HG02623 (cell line): ENCODE data around the gene IFT57.

ENCODE experiments used
- ATAC-seq: cut with Tn5 transposase; IDR thresholded peaks from one replicate; pipeline ENCODE4 v1.9.1; 2021; ENCODE audit warnings: moderate library complexity; ENCODE audit not compliant: unreplicated experiment

Gene IFT57

DNA sequence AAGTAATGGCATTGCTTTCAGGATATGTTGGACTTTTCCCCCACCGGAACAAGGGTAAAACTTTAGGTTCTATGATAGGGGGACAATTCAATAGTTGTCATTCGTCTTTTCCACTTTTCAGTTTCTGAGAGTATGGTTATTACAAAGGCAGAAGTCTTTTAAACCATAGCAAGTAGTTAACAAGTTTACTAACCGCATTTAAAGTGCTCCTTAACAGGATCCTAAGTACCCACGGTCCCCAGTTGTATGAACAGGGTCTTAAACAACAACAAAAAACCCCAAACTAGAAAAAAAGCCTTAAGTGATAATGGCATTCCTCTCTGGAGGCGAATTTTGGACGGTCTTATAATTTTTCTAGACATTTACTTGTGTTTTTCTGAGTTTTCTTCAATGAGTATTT, 831 bp downstream of the IFT57 start:
- no peak for ATAC-seq

DNA sequence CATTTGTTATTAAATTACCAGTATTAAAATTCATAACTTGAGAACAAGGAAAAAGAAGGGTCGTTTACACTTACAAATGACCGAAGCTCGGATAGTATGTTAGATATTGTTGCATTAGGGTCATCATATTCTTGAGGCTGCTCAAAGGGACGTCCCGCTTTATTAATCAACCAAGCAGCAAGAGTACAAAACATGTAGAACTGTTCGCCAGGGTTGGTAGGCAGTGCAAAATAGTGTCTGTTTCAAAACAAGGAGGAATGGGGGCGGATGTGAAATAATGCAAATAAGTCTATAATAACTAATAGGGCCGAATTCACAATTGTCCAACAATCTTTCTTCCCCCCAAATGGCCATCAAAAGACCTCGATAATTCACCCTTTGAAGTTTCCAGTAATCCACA, 2.9 kb downstream of the IFT57 start:
- no peak for ATAC-seq

GRCh38 chr3:108218811-108219210, 3.4 kb downstream of the IFT57 start:
- ATAC-seq = no peak

DNA sequence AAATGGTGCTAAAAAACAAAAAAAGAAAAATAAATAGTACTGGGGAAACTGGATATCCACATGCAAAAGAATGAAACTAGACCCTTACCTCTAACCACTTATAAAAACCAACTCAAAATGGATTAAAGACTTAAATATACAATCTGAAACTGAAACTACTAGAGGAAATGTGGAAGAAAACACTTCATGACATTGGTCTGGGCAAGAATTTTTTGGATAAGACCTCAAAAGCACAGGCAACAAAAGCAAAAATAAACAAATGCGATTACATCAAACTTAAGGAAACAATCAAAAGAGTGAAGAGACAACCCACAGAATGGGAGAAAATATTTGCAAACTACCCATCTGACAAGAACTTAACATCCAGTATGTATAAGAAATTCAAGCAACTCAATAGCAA, 6.4 kb downstream of the IFT57 start:
- no peak for ATAC-seq

DNA sequence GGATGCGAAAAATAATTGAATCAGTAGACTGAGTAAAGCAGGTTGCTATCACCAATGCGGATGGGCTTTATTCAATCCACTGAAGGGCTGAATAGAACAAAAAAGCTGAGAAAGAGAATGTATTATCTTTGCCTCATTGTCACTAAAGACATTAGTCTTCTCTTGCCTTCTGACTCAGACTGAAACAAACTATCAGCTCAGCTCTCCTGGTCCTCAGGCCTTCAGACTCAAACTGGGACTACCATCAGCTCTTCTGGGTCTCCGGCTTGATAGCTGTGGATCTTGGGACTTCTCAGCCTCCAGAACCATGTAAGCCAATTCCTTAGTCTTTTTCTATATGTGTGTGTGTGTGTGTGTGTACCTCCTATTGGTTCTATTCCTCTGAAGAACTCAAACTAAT, 12.6 kb downstream of the IFT57 start:
- ATAC-seq = peak; percentile 61

DNA sequence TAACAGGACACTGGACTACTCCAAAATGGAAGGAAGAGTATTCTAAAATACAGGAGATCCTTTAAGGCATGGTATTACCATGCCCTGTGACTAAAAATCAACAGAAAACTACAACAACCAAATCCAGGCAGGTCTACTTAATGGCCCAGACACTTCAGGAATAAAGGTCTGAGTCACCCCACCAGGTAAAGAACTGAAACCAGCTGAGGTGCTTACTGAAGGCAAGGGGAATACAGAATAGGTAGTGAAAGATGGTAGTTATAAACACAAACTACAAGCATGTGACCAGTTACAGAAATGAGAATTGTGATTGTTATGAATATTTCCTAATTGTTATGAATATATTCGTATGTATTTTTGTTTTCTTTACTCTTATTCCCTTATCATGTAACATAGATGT, 13.4 kb downstream of the IFT57 start:
- ATAC-seq = peak; percentile 87

DNA sequence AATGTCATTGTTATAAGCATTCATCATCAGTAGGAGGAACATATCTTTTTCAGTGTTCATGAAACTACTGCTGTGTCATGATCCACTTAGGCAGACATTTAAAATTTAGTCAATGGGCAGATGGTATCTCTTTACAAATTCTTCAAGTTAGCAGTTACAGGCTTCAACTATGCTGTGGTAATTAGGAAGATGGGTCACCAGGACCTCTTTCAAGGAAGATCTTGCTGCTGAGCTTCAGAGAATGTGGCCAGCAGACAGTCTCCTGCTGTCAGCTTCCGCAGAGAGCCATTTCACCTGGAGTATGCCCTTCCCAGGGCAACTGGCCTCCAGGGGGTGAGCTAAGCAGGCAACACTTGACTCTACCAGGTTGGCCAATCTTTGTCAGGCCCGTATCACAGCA, 19.4 kb downstream of the IFT57 start:
- ATAC-seq = no peak

DNA sequence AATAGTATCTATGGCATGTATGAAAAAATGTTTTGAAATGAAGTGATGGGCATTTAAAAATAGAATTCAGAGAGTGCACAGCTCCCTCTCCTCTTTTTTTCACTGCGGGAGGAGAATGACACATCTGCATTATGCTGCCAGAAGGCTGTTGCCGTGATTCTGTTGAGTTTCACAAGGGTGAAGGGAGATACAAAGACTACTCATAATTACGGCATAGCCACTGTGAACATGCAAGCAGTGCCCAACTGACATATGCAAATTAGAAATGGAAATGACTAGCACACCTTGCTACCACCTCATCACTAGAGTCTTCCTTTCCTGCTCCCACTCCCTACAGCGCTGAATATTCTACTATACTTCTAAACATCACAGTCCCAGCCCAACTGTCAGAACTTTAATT, 20.1 kb downstream of the IFT57 start:
- no peak for ATAC-seq

DNA sequence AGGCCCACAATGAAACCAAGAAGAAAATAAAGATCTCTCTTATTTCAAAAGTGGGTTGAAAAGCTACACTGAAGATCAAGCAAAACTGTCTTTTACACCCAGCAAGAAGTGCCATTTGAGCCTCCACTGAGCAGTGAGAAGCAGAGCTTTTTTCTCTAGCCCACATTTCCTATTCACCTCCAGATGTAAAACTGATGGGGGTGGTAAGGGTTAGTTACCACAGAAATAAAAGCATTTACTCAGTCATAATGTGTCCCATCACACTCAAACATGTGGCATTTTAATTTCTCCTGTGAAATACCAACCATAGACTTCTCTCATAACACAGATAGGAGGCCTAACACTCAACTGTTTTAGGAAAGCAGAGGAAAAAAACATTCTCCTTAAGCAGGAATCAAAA, 21.0 kb downstream of the IFT57 start:
- ATAC-seq = no peak

DNA sequence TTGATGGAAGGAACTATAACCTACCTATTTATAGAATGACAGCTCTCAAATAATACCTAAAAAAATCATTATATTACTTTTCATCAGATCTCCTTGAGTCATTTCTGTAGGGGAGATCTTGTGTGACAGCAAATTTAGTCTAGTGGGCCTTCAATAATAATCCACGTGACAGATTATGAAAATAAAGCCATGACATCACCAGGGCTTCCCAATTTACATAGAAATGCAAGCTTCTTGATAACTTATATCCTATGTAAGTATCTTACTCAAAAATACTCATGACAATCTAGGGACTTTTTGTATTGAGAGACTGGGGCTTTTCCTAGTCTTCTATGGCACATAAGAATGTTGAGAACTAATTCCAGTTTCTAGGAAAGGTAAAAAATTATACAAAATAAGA, 21.6 kb downstream of the IFT57 start:
- no peak for ATAC-seq

DNA sequence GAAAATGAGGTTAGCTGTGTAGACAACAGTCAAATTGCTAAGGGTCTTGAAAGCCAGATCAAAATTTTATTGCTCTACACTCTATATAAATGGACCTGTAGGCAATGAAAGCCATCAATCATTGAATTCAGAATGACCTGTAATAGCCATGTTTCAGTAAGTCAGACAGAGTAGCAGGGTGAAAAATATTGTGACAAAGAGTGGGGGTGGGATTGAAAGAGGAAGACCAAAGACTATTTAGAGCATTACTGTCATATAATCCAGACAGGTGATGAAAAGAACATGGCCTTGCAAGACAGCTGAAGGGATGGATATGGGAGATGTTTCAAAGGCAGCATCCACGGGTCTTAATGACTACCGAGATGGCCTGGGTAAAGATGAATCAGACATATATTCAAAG, 22.2 kb downstream of the IFT57 start:
- no peak for ATAC-seq

GRCh38 chr3:108191394-108191793, 30.8 kb downstream of the IFT57 start:
- ATAC-seq = no peak

DNA sequence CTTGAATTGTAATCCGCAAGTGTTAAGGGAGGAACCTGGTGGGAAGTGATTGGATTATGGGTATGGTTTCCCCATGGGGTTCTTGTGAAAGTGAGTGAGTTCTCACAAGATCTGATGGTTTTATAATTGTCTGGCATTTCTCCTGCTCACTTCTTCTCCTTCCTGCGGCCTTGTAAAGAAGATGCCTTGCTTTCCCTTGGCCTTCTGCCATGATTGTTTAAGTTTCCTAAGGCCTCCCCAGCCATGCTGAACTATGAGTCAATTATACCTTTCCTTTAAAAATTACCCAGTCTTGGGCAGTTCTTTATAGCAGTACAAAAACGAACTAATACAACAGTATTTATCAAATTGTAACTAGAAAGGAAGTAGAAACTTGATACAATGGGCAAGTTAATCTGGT, 31.9 kb downstream of the IFT57 start:
- no peak for ATAC-seq

GRCh38 chr3:108189440-108189839, 32.8 kb downstream of the IFT57 start:
- ATAC-seq = no peak

DNA sequence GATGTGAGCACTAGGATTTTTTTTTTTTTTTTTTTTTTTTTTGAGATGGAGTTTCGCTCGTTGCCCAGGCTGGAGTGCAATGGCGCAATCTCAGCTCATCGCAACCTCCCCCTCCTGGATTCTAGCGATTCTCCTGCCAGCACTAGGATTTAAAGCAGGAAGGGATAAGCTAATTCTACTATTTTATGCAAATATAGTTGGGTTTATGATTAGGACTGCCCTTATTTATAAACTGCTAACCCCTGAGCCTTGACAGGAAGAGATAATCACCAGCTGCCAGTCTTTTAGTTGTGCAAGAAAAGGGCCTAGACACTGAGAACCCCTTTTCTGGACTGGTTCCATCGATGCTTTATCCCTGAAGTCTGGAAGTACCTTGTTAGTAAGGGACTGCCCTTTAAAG, 36.7 kb downstream of the IFT57 start:
- no peak for ATAC-seq

GRCh38 chr3:108184824-108185223, 37.4 kb downstream of the IFT57 start:
- no peak for ATAC-seq

DNA sequence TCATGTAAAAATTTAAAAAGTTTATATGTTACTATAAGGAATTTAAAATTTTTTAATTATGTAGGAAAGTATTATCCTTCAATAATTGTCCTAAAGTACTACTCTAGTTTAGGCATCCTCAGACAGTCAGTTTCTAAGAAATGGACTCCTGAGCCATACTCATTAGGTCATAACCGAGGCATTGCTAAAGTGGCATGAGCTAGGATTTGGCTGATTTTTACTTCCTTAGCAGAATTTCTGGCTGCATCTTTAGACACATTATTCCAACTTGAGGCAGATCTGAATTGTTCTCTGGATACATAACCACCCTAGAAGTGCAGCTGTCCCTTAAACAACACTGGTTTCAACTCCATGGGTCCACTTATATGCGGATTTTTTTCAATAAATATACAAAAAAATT, 38.3 kb downstream of the IFT57 start:
- ATAC-seq = no peak

DNA sequence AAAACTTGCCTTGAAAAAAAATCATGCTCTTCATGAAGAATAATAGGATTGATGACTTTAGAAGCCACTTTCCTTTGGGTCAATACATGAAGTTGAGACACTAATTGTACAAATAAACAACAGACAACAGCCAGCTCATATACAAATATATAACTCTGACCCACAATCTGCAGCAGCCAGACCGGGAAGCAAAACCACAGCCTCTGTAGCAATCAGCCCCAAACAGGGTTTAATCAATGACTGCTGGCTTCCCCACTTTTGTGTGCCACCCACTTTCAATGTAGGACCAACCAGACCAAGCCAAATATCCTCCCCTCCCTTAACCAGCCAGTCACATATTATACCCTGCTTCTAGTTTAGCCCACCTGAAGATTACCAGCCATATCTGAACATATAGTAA, 39.0 kb downstream of the IFT57 start:
- no peak for ATAC-seq

- ATAC-seq = no peak
Measured at GRCh38 chr3:108182339-108182738, 39.9 kb downstream of the IFT57 start.

GRCh38 chr3:108181172-108181571, 41.1 kb downstream of the IFT57 start:
- no peak for ATAC-seq

DNA sequence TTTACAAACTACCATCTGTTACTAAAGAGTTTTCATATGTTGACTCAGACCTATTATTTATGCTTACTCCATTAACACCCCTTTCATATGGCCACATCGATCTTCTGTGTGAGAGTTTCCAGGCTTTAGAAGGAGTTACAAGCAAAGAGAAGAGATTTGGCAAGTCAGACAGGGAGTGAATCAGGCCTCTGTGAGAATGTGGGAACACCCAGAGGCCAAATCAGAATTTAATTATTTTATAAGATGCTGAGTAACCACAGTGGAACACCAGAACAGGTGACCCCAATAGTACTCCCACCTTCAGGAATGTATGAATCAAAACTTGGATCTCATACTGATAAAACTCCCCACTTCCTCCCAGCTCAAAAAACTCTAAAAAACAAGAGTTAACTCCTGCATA, 42.0 kb downstream of the IFT57 start:
- ATAC-seq = no peak

- no peak for ATAC-seq
Measured at GRCh38 chr3:108178676-108179075, 43.5 kb downstream of the IFT57 start.

GRCh38 chr3:108177536-108177935, 44.7 kb downstream of the IFT57 start:
- no peak for ATAC-seq

DNA sequence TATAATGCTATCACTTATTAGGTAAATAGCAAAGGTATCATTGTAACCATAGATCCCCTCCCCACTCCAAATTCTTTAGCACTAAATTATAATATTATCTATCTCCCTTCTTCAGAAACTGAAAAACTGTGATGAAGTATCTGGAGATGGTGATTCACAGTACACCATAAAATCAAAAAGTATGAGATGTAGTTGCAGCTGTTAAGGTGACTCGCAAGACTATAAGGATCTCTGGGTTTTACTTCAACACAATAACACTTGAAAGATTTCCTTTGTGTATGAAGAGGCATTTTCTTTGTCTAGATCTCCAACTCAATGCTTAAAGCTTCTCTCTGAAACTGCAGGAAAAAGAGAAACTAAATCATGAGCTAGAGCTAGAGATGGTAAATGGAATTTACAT, 46.9 kb downstream of the IFT57 start:
- no peak for ATAC-seq
